ENCODE results near the gene DNAJC22. TPM values are rescaled to one million over a fixed set of nuclear protein-coding genes. Genes with fewer than 3 reads are reported as not detected.

The DNAJC22 gene
- total and polyA plus RNA-seq, 2 of the 13 experiments (the other 11 are each of a cell fraction or from before 2014, with no cell fraction given) = 25.2 to 31.7 TPM

DNA sequence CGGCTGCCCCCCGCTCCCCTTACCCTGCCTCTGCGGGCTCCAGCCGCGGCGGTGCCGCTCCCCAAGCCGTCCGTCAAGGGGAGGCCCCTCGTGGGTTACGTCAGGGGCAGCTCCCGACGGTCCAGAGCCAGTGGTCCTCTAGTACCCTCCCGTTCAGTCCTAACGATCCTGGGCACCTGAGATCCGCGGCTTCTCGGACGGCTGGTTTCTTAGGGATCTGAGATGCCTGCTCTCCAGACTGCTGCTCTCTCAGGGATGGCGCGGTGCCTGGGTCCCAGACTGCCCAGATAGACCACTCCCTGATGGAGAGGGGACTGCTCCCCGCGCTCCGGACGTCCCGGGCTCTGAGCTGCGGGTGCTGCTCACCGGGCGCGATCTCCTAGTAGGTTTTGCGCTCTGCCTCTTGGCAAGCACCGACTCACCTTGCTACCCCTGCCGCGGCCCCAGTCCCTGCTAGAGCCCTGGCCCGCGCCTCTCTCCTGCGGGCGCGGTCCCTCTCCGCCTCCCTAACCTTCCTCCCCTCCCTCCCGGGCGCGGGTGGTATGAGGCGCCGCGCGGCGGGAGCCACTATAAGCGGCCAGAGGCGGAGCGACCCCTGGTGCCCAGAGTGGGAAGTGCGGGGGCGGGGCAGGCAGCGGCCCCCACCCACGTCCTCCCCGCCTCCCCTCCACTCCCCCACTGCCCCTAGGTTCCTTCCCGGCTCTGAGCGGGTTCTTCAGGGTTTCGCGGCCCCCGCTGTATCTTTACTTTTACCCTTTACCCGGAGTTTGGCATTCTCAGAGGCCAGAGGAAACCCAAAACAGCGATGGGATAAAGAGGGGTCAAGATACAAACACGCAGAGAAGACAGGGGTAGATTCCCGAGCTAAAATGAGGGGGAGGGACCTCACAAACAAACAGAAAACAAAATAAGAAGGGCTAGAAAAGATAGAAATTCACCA lies 9.8 kb upstream of the DNAJC22 start, which contains the start of gene C1QL4 (continued):
- TF ChIP-seq HNRNPH1 (optimal IDR thresholded peaks at IDR 0.05; ENCODE audit: low read depth, low read length) (no peak), ZNF383 (CRISPR knock-in tag; IDR thresholded peaks at IDR 0.05; ENCODE audit: borderline replicate concordance) (no peak), ZNF777 (CRISPR knock-in tag; IDR thresholded peaks at IDR 0.05) (peak; percentile 60), SRSF1 (optimal IDR thresholded peaks at IDR 0.05; ENCODE audit: low read depth, low read length) (peak; percentile 59), MATR3 (CRISPR knock-in tag; IDR thresholded peaks at IDR 0.05) (no peak), ETV6 (CRISPR knock-in tag; conservative IDR thresholded peaks at IDR 0.05) (no peak), ZNF501 (CRISPR knock-in tag; IDR thresholded peaks at IDR 0.05) (no peak), ZNF282 (IDR thresholded peaks at IDR 0.05; ENCODE audit: partially characterized antibody) (no peak), GABPB1 (CRISPR knock-in tag; IDR thresholded peaks at IDR 0.05) (peak; percentile 59; the same call in 1 of the 2 replicates), EP300 (IDR thresholded peaks at IDR 0.05; ENCODE audit: low read depth in 2 of 2, low read length in 2 of 2) (no peak), EP300 (CRISPR knock-in tag; IDR thresholded peaks at IDR 0.05; ENCODE audit: borderline replicate concordance) (no peak)
- TF ChIP-seq, protein P1, sequence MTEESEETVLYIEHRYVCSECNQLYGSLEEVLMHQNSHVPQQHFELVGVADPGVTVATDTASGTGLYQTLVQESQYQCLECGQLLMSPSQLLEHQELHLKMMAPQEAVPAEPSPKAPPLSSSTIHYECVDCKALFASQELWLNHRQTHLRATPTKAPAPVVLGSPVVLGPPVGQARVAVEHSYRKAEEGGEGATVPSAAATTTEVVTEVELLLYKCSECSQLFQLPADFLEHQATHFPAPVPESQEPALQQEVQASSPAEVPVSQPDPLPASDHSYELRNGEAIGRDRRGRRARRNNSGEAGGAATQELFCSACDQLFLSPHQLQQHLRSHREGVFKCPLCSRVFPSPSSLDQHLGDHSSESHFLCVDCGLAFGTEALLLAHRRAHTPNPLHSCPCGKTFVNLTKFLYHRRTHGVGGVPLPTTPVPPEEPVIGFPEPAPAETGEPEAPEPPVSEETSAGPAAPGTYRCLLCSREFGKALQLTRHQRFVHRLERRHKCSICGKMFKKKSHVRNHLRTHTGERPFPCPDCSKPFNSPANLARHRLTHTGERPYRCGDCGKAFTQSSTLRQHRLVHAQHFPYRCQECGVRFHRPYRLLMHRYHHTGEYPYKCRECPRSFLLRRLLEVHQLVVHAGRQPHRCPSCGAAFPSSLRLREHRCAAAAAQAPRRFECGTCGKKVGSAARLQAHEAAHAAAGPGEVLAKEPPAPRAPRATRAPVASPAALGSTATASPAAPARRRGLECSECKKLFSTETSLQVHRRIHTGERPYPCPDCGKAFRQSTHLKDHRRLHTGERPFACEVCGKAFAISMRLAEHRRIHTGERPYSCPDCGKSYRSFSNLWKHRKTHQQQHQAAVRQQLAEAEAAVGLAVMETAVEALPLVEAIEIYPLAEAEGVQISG (CRISPR knock-in tag; IDR thresholded peaks at IDR 0.05) = 0 out of 2 replicates have a peak, but pooled peaks have one; percentile 41
- TF ChIP-seq, protein P2, sequence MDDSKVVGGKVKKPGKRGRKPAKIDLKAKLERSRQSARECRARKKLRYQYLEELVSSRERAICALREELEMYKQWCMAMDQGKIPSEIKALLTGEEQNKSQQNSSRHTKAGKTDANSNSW (CRISPR knock-in tag; IDR thresholded peaks at IDR 0.05; ENCODE audit: borderline replicate concordance) = no peak
- TF ChIP-seq, protein P3, sequence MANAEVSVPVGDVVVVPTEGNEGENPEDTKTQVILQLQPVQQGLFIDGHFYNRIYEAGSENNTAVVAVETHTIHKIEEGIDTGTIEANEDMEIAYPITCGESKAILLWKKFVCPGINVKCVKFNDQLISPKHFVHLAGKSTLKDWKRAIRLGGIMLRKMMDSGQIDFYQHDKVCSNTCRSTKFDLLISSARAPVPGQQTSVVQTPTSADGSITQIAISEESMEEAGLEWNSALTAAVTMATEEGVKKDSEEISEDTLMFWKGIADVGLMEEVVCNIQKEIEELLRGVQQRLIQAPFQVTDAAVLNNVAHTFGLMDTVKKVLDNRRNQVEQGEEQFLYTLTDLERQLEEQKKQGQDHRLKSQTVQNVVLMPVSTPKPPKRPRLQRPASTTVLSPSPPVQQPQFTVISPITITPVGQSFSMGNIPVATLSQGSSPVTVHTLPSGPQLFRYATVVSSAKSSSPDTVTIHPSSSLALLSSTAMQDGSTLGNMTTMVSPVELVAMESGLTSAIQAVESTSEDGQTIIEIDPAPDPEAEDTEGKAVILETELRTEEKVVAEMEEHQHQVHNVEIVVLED (CRISPR knock-in tag; IDR thresholded peaks at IDR 0.05; ENCODE audit: borderline replicate concordance) = no peak
- TF ChIP-seq, protein P4, sequence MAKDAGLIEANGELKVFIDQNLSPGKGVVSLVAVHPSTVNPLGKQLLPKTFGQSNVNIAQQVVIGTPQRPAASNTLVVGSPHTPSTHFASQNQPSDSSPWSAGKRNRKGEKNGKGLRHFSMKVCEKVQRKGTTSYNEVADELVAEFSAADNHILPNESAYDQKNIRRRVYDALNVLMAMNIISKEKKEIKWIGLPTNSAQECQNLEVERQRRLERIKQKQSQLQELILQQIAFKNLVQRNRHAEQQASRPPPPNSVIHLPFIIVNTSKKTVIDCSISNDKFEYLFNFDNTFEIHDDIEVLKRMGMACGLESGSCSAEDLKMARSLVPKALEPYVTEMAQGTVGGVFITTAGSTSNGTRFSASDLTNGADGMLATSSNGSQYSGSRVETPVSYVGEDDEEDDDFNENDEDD (CRISPR knock-in tag; IDR thresholded peaks at IDR 0.05; ENCODE audit: borderline replicate concordance) = peak; percentile 58; the same call in 1 of the 2 replicates
- TF ChIP-seq, protein P5, sequence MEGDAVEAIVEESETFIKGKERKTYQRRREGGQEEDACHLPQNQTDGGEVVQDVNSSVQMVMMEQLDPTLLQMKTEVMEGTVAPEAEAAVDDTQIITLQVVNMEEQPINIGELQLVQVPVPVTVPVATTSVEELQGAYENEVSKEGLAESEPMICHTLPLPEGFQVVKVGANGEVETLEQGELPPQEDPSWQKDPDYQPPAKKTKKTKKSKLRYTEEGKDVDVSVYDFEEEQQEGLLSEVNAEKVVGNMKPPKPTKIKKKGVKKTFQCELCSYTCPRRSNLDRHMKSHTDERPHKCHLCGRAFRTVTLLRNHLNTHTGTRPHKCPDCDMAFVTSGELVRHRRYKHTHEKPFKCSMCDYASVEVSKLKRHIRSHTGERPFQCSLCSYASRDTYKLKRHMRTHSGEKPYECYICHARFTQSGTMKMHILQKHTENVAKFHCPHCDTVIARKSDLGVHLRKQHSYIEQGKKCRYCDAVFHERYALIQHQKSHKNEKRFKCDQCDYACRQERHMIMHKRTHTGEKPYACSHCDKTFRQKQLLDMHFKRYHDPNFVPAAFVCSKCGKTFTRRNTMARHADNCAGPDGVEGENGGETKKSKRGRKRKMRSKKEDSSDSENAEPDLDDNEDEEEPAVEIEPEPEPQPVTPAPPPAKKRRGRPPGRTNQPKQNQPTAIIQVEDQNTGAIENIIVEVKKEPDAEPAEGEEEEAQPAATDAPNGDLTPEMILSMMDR (CRISPR knock-in tag; IDR thresholded peaks at IDR 0.05) = peak; percentile 86
- TF ChIP-seq, protein P6, sequence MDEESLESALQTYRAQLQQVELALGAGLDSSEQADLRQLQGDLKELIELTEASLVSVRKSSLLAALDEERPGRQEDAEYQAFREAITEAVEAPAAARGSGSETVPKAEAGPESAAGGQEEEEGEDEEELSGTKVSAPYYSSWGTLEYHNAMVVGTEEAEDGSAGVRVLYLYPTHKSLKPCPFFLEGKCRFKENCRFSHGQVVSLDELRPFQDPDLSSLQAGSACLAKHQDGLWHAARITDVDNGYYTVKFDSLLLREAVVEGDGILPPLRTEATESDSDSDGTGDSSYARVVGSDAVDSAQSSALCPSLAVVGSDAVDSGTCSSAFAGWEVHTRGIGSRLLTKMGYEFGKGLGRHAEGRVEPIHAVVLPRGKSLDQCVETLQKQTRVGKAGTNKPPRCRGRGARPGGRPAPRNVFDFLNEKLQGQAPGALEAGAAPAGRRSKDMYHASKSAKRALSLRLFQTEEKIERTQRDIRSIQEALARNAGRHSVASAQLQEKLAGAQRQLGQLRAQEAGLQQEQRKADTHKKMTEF (CRISPR knock-in tag; IDR thresholded peaks at IDR 0.05) = peak; percentile 26; the same call in 1 of the 2 replicates
